NCI-H2081 (cell line): ENCODE measurements around the gene KIAA1614.

Experiments used
- DNase-seq, 2 experiments: peaks; one replicate each; lab custom pipeline; 2025; lab: John Stamatoyannopoulos, UW

KIAA1614 gene

GRCh38 chr1:180924939-180925338, 12.2 kb downstream of the KIAA1614 start:
- no peak for DNase-seq

- DNase-seq, result no peak
Measured at GRCh38 chr1:180925471-180926051, 12.9 kb downstream of the KIAA1614 start.

GRCh38 chr1:180926164-180926981, 13.7 kb downstream of the KIAA1614 start:
- DNase-seq, result peak; percentile 93 to 97

GRCh38 chr1:180927348-180927747, 14.7 kb downstream of the KIAA1614 start:
- DNase-seq, result peak; percentile 23 to 55

- DNase-seq, result peak; percentile 59 to 78
Measured at GRCh38 chr1:180927841-180928240, 15.1 kb downstream of the KIAA1614 start.

GRCh38 chr1:180928331-180929230, 15.9 kb downstream of the KIAA1614 start:
- peak; percentile 51 to 80 for DNase-seq

GRCh38 chr1:180929389-180929788, 16.7 kb downstream of the KIAA1614 start:
- DNase-seq, result no peak

- peak; percentile 51 to 80 for DNase-seq
Measured at GRCh38 chr1:180930687-180931086, 18.0 kb downstream of the KIAA1614 start.

GRCh38 chr1:180931529-180931928, 18.8 kb downstream of the KIAA1614 start:
- no peak for DNase-seq

GRCh38 chr1:180932378-180932777, 19.7 kb downstream of the KIAA1614 start:
- no peak for DNase-seq

GRCh38 chr1:180933141-180933540, 20.4 kb downstream of the KIAA1614 start:
- no peak for DNase-seq

GRCh38 chr1:180934563-180934962, 21.9 kb downstream of the KIAA1614 start:
- DNase-seq, result no peak

GRCh38 chr1:180935326-180936109, 22.8 kb downstream of the KIAA1614 start:
- no peak for DNase-seq

GRCh38 chr1:180936110-180937011, 23.7 kb downstream of the KIAA1614 start:
- DNase-seq, result no peak

GRCh38 chr1:180937012-180937372, 24.3 kb downstream of the KIAA1614 start:
- no peak for DNase-seq

- DNase-seq, result no peak
Measured at GRCh38 chr1:180937624-180938225, 25.0 kb downstream of the KIAA1614 start.

- no peak for DNase-seq
Measured at GRCh38 chr1:180939073-180939710, 26.5 kb downstream of the KIAA1614 start.

GRCh38 chr1:180939711-180940103, 27.0 kb downstream of the KIAA1614 start:
- DNase-seq, result no peak

GRCh38 chr1:180940445-180940844, 27.7 kb downstream of the KIAA1614 start:
- no peak for DNase-seq
